Measurements from ENCODE around the gene MRGPRG. TPM values are rescaled to one million over a fixed set of nuclear protein-coding genes. Genes with fewer than 3 reads are reported as not detected.

Gene MRGPRG
- total and polyA plus RNA-seq, 2 of the 8 experiments (the other 6 are each of a cell fraction or from before 2014, with no cell fraction given) = not detected

DNA sequence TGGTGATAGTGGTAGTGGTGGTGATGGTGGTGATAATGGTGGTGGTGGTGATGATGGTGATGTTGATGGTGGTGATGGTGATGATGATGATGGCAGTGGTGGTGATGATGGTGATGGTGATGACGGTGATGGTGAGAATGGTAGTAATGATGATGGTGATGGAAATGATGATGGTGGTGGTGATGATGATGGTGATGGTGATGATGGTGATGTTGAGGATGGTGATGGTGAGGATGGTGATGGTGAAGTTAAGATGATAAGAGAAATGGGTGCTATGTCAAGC lies 11.8 kb downstream of the MRGPRG start (continued):
- TF ChIP-seq CHD7 (IDR thresholded peaks at IDR 0.05; ENCODE audit: insufficient replicate concordance, low read length) (no peak), RAD21 (IDR thresholded peaks at IDR 0.05 in 1 of 2, conservative IDR thresholded peaks at IDR 0.05 in 1 of 2; ENCODE audit: low read depth in 2 of 2, low read length in 2 of 2) (no peak), ATF3 (IDR thresholded peaks at IDR 0.05; ENCODE audit: insufficient read depth, low read depth, low read length) (no peak), TEAD4 (IDR thresholded peaks at IDR 0.05; ENCODE audit: low read depth, low read length) (no peak), BACH1 (IDR thresholded peaks at IDR 0.05; ENCODE audit: low read length) (no peak), TCF12 (IDR thresholded peaks at IDR 0.05; ENCODE audit: low read depth, low read length) (no peak)
